Astrocyte of the spinal cord (primary cell): Measurements from ENCODE around the gene TMC3.
A peak's percentile ranks its signal among the peaks of the same experiment; 100 is the strongest.

Experiments used
- DNase-seq: peaks from one replicate; pipeline ENCODE4 v3.0.0; 2011; ENCODE audit warnings: low read depth, low spot score
- H3K4me3 ChIP-seq: 2 replicates; pipeline ENCODE4 v1.5.1; 2011; ENCODE audit warnings: low read depth, mild to moderate bottlenecking, low read length, moderate library complexity
- in situ Hi-C: cut with HindIII; loops from 2 replicates; pipeline ENCODE4 v1.10.0; 2017; ENCODE audit warnings: low sequenced_read_pairs
- TF ChIP-seq, protein P1 (sequence below): IDR thresholded peaks from 2 replicates; pipeline ENCODE4 v1.5.1; 2012; ENCODE audit warnings: low read depth, mild to moderate bottlenecking, low read length, inconsistent platforms

Gene TMC3

DNA sequence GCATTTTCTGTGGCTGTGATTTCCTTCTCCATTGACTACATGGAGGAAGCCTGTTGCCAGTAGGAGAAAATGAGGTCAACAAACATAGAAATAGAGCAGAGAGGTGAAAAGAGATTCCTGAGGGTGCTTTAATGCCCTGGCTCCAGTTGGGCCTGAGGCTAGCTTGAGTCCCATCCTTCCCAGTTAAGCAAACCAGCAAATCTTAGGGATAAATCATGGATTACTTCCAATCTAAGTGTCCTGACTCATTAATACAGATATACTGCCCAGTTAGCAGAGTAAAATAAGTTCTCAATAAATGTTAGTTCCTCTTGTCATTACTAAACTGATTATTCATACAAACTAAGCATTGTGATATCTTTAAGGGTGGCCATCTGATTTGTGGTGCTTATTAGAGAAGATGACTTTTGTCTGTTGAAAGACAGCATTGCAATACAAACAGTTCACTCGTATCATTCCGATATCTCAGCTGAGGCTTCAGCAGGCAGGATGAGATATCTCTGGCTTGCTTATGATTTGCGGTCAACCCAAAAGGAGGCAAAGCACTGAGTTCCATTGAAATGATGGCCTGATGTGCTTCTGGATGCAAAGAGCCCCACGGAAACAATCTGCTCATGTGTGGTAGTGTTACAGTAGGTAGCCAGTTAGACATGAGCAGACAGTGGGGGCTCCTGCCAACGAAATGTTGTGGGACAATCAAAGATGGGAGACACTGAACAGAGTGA lies 43.5 kb downstream of the TMC3 start:
- no peak overlapping the region for H3K4me3 ChIP-seq
- TF ChIP-seq, protein P1, sequence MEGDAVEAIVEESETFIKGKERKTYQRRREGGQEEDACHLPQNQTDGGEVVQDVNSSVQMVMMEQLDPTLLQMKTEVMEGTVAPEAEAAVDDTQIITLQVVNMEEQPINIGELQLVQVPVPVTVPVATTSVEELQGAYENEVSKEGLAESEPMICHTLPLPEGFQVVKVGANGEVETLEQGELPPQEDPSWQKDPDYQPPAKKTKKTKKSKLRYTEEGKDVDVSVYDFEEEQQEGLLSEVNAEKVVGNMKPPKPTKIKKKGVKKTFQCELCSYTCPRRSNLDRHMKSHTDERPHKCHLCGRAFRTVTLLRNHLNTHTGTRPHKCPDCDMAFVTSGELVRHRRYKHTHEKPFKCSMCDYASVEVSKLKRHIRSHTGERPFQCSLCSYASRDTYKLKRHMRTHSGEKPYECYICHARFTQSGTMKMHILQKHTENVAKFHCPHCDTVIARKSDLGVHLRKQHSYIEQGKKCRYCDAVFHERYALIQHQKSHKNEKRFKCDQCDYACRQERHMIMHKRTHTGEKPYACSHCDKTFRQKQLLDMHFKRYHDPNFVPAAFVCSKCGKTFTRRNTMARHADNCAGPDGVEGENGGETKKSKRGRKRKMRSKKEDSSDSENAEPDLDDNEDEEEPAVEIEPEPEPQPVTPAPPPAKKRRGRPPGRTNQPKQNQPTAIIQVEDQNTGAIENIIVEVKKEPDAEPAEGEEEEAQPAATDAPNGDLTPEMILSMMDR: no peak
- no peak for DNase-seq
- in situ Hi-C loops: no loop called here

DNA sequence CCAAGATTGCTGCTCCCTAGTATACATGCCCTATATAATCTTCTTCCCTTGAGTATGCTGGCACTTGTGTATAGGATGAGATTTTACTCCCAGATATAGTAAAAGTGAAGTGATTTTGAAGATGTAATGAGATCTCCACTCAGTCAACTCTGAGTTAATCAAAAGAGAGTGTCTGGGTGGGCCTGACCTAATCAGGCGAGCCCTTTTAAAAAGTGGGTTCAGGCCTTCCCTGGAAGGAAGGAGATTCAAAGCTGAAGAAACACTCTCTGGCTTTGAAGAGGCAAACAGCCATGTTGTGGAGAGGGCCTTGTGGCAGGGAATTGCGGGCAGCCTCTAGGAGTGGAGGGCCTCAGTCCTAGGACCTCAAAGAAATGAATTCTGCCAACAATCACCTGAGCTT lies 44.6 kb downstream of the TMC3 start:
- H3K4me3 ChIP-seq: no peak overlapping the region
- in situ Hi-C loops: no loop called here
- DNase-seq: no peak

DNA sequence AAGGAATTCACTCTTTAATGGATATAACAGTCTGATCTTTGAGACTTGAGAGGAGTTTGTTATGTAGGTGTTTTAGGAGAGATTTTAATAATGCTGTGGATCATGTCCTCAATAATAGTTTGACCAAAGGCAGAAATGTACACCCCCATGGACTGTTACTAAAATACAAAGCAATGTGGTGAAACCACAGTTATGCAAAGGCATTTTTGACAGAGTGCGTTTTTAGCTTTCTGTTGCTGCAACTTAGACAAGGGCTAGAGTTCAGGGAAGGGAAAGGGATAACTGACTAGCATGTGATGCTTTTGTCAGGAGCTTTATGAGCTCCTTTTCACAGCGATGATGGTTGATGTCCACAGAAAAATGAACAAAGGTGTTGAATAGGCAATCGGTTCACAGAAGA lies 46.5 kb downstream of the TMC3 start:
- peak; percentile 91 for DNase-seq
- in situ Hi-C loops: no loop called here
- TF ChIP-seq, protein P1: no peak
- no peak overlapping the region for H3K4me3 ChIP-seq

More for the DNA sequence above, 44.6 kb downstream of the TMC3 start:
- TF ChIP-seq, protein P1: no peak

DNA sequence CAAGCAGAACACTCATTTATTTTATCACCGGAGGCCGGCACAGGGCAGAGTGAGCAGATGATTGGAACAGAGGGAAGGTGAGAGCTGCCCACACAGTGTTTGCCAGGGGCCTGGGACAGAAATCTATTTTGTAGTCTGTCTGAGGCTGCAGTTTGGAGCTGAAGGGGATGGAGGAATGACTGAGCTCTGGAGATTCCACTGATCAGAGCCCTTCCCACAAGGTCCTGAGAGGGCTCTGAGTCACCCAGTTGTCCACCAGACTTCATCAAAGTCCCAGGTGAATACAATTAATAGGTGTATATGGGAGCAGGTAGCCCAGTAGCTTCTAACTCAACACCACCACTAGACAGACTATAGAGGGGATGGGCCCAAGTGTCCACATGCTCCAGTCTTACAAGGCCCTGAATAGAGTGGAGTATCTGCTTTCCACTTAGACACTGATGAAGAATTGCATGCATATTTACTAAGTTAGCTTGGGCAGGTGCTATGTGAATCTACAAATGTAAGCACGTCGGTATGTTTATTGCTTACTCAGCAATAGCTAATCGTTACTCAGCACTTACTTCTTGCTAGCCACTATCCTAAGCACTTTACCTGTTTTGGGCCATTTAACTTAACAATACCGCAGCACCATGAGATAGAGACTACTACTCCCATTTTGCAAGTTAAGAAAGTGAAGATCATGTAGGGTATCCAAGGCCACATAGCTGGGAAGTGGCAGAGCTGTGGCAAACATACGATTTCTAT lies 47.4 kb downstream of the TMC3 start:
- in situ Hi-C loops: no loop called here
- TF ChIP-seq, protein P1: no peak
- no peak overlapping the region for H3K4me3 ChIP-seq
- no peak for DNase-seq

GRCh38 chr15:81323944-81324881 lies 49.8 kb downstream of the TMC3 start, which contains the start of gene STARD5:
TSS of gene STARD5 (minus strand) at chr15:81324141. CDS start at chr15:81324099, 42 bp downstream.
- peak within 1 kb of the TSS; percentile 80 for H3K4me3 ChIP-seq
- TF ChIP-seq, protein P1: no peak
- peak; percentile 97 for DNase-seq
- in situ Hi-C loops: no loop called here

GRCh38 chr15:81323559-81323943 lies 50.5 kb downstream of the TMC3 start:
- DNase-seq: no peak
- in situ Hi-C loops: no loop called here
- TF ChIP-seq, protein P1: no peak
- peak overlapping the region; percentile 80 for H3K4me3 ChIP-seq
